ENCODE measurements around the gene HYAL4.
"Not testable (repeated sequence)": the region's sequence is repeated elsewhere in the genome, so short reads cannot be mapped to it uniquely, and the experiment has no call there.

Gene HYAL4

DNA sequence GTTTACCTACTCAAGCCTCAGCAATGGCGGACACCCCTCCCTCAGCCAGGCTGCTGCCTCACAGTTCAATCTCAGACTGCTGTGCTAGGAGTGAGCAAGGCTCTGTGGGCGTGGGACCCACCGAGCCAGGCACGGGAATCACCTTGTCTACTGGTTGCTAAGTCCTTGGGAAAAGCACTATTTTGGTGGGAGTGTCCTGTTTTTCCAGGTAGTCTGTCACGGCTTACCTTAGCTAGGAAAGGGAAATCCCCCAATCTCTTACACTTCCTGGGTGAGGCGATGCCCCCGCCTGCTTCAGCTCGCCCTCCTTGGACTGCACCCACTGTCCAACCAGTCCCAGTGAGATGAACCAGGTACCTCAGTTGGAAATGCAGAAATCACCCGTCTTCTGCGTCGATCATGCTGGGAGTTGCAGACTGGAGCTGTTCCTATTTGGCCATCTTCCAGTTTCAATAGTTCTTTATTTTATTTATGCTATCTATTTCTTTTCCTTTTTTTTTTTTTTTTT, at the start of gene HYAL4:
Gene HYAL4 (plus strand): TSS at position 458 of the 508 bp plus-strand sequence. CDS start 23,105 bp downstream, outside the sequence.
- no peak for DNase-seq

- no peak for DNase-seq
These were observed 49.1 kb upstream of the HYAL4 start for GRCh38 chr7:123795917-123796316.

GRCh38 chr7:123796568-123796967, 48.4 kb upstream of the HYAL4 start:
- no peak for DNase-seq

GRCh38 chr7:123797673-123798531, 47.1 kb upstream of the HYAL4 start:
- DNase-seq: no peak

- DNase-seq: no peak
These were observed 46.3 kb upstream of the HYAL4 start for GRCh38 chr7:123798532-123799188.

DNA sequence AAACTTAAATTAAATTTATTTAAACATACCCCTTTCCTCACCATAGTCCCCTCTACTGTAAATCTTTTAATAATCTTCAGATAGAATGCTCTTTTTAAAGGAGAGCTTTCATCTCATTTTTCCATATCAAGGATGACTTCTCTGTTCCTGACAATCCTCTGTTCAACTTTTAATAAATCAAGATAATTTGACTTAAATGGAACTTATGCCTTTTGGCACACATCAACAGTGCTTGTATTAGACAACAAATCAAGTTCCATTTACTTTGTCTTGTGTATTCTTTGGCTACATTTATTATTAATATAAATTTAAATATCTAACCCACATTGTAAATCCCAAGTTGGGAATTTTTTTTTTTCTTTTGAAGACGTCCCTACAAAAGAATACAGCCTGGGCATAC, 42.7 kb upstream of the HYAL4 start:
- no peak for DNase-seq

GRCh38 chr7:123805287-123805686, 39.7 kb upstream of the HYAL4 start:
- DNase-seq: no peak

DNA sequence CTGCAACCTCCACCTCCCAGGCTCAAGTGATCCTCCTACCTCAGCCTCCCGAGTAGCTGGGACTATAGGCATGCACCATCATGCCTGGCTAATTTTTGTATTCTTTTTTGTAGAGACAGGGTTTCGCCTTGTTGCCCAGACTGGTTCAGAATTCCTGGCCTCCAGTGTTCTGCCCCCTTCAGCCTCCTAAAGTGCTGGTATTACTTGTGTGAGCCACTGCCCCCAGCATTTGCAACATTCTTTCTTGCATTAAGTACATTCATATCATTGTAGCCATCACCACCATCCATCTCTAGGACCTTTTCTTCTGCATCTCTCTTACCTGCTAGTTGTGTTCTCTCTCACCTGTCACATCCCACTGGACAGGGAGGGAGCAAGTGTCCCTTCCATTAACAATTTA, 35.5 kb upstream of the HYAL4 start:
- DNase-seq: no peak

DNA sequence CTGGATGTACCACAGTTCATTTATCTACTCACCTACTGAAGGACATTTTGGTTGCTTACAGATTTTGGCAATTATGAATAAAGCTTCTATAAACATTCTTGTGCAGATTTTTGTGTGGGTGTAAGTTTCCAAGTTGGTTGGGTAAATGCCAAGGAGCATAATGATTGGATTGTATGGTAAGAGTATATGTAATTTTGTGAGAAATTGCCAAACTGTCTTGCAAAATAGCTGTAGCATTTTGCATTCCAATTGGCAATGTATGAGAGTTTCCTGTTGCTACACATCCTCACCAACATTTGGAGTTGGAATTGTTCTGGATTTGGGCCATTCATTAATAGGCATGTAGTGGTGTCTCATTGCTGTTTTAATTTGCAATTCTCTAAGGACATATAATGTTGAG, 33.9 kb upstream of the HYAL4 start:
- DNase-seq: no peak

DNA sequence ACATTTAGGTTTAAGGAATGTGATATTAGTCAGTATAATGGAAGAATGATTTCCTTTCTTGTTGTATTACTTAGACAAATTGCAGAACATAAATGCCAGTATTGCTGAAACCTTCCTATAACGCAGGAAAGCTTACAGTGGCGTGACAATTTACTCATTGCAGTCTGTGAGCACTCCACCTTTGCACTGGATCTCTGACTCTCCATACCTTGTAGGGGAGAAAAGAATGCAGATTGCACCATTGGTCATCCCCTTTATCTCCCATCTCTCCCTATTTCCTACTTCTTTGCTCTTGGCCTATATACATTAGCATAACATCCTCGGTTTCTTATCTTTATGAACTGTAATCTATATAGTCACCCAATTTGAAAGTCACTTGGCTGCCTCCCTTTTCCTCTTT, 28.1 kb upstream of the HYAL4 start:
- no peak for DNase-seq

DNA sequence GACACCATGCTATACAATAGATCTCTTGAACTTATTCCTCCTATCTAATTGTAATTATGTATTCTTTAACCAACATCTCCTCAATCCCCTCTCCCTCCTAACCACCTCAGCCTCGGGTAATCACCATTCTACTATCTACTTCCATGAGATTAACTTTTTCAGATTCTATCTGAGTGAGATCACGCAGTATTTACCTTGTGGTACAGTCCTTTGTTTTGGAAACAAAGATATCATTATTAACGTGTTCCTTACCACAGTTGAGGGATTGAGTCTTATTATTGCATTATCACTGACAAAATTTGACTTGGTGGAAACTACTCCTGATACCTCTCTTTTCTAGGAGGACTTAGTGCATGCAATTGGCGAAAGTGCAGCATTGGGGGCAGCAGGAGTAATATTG, 26.0 kb upstream of the HYAL4 start:
- no peak for DNase-seq

GRCh38 chr7:123819795-123820194, 25.2 kb upstream of the HYAL4 start:
- DNase-seq: not testable (repeated sequence)

GRCh38 chr7:123820864-123821263, 24.1 kb upstream of the HYAL4 start:
- no peak for DNase-seq

DNA sequence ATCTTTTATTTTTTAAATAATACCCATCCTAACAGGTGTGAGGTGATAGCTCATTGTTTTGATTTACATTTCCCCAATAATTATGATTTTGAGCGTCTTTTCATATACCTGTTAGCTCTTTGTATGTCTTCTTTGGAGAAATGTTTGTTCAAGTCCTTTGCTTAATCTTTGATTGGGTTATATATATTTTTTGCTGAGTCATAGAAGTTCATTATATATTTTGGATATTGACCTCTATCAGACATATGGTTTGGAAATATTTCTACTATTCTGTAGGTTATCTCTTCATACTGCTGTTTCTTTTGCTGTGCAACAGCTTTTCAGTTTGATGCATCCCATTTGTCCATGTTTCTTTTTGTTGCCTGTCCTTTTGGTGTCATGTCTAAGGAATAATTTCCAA, 23.6 kb upstream of the HYAL4 start:
- no peak for DNase-seq

DNA sequence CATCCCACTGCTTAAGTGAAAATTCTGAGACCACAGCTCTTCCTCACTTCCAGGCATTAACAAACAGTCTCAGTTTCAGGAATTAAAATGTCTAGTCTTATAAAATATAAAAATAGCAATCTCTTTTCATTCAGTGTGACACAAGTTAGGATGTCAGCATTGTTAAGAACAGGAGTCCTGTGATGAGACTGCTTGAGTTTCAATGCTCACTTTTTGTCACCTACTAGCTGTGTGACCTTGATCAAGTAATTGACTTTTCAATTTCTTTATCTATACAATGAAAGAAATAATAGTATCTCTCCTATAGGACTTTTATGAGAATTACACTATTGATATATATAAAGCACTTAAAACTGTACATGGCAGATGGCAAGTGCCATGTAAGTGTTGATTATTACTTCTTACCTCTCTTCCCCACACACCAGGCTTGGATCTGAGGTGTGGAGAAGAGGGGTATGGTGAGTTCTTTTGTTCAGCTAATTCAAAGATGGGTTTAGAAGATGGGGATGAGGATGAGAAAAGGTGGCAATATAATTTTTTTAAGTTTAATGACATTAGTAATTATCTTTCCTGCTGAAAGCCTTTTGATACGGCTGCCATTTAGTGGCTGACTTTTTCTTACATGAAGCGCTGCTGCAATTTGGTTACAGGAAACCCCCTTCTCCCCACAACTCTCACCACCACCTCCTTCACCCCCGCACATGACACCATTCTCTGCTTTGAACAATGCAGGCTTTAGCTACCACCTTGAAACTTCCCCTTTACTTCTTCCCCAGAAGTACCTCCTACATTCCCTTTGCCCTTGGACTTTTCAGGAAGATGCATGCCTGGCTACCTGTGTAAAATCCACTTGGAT, 20.8 kb upstream of the HYAL4 start:
- no peak for DNase-seq

DNA sequence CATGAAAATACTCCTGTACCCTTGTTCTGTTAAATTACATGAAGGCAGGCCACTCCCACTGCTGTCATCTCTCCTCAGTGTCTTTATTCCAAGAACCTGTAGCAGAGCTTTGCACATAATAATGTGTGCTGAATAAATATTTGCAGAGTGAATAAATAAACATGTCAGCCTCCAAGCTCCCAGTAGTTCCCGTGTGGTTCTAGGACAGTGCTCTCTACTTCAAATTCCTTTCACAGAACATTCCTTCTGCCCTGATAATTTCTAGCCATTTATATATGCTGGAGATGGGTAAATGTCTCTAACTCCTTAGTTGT, 20.3 kb upstream of the HYAL4 start:
- DNase-seq: no peak

GRCh38 chr7:123828805-123829204, 16.2 kb upstream of the HYAL4 start:
- DNase-seq: no peak

DNA sequence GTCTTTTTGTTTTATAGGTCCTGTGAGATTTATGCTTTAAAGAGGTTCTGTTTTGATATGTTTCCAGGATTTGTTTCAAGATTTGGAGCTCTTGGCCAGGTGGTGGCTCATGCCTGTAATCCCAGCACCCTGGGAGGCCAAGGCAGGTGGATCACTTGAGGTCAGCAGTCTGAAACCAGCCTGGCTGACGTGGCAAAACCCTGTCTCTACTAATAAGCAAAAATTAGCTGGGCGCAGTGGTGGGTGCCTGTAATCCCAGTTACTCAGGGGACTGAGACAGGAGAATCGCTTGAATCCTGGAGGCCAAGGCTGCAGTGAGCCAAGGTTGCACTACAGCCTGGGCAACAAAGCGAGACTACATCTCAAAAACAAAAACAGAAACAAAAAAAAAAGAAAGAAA, 8.3 kb upstream of the HYAL4 start:
- no peak for DNase-seq

- not testable (repeated sequence) for DNase-seq
These were observed 5.9 kb upstream of the HYAL4 start for GRCh38 chr7:123839106-123839505.

GRCh38 chr7:123844142-123844541, 827 bp upstream of the HYAL4 start:
- not testable (repeated sequence) for DNase-seq

DNA sequence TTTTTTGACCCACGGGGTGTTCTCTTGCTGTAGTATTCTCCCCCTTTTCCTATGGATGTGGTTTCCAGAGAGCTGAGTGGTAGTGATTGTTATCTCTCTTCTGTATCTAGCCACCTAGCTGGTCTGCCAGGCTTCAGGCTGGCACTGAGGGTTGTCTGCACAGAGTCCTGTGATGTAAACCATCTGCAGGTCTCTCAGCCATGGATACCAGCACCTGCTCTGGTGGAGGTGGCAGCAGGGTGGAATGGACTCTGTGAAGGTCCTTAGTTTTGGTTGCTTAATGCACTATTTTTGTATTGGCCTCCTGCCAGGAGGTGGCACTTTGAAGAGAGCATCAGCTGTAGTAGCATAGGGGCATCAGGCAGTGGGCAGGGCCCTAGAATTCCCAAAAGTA, 851 bp downstream of the HYAL4 start:
- DNase-seq: no peak

GRCh38 chr7:123846217-123846891, 1.4 kb downstream of the HYAL4 start:
- DNase-seq: no peak

DNA sequence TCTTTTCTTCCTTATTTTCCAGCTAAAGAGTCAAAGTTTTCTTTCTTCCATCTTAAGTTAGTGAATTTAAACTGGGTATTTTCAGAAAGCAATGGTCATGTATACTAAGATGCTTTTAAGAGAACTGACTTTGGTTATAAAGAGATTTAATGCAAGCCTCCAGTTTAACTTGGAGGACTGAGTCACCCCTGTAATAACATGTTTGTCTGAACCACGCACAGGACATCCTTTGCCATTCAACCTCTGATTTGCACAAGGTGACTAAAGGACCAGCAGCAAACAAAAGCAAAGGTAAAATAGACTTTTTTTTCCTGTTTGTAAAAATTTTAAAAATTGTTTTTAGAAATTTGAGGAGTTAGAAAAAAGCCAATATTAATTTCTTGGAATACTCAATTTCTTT, 2.9 kb downstream of the HYAL4 start:
- no peak for DNase-seq
